ENCODE measurements around the gene FLRT1. TPM values are rescaled to one million over a fixed set of nuclear protein-coding genes. Genes with fewer than 3 reads are reported as not detected.

Gene FLRT1
- total RNA-seq, 1 donor from 2014 or later: not detected

DNA sequence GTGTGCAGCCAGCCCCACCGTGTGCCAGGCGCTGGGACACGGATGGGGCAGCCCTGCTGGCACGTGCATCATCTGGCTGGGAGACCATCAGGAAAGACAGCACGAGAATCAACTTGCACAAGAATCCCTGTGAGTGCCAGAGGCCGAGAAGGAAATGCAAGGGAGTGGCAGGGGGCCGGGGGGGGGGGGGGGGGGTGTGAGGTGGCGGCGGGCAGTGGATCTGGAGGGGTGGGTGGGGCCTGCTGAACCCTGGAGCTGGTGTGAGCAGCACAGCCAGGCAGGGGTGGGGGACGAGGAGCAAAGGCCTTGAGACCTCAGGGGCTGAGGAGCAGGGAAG lies 14.0 kb upstream of the FLRT1 start:
- intact Hi-C loops (cut with micrococcal nuclease): no loop called here

DNA sequence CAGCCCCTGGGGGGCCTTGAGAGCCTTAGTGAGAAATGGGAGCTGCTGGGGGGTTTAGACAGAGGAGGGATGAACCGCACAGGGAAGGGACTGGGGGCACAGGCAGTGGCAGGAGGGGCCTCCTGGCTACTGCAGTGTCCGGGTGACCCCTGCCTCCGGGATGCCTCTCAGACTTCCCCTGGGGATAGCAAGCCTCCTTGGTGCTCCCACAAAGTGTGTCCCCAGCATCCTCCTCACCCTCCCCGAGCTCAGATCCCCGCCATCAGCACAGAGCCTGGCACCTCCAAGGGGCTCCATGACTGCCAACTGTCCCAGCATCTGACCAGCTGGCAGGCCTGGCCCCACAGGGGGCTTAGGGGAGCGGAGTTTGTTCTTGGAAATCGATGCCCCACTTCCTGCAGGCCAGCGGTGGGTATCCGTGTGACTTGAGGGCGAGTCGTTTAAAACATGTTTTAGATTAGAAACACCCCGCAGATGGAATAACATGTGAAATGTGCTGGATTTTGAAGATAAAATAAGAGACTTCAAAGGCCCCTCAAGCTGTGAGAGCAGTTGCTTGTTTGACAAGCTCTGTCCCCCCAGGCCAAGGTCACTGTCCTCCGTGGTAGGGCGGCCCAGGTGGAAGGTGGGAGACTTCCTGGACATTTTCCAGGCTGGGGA lies 13.5 kb upstream of the FLRT1 start:
- intact Hi-C loops (cut with micrococcal nuclease): no loop called here

DNA sequence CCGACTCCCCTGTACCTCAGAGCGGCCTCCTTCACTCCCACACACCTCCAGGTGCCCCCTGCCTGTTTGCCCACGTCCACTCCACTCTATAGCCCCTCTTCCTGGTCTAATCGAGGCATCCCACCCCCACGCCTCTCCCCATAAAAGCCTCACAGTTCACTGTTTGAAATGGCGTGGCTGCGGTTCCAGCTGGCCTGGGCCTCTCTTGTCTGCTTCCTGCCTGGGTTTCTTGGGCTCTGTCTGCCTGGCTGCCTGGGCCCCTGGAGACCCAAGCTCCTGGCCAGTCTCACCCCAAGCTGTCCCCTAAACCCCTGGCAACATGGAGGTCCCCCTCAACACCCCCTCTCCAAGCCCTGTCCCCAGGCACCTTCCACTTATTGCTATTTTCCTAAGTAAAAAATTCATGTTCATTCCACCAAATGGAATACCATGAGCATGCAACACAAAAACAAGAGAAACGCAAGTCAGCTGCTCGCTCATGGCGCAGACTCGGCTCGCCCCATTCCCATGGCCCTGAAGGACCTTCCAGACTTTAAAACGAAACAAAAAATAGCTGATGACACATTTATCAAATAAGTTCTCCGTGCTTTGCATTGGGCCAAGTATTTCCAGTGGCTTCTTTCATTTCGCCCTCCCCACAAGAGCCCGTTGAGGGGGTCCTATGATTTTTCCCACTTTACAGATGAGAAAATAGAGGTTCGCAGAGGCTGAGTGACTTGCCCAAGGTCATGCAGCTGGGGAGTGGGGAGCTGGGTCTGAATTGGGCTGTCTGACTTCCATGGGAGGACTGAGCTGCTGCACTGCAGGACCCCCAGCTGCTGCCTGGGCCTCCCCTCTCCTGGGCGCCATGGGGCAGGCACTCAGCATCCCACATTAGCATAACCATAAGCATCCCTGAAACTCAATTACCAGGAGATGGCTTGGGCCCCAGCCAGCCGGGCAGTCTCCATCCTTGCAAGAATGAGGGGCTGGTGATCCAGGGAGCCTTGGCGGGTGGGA lies 11.7 kb upstream of the FLRT1 start:
- intact Hi-C loops (cut with micrococcal nuclease): no loop called here

DNA sequence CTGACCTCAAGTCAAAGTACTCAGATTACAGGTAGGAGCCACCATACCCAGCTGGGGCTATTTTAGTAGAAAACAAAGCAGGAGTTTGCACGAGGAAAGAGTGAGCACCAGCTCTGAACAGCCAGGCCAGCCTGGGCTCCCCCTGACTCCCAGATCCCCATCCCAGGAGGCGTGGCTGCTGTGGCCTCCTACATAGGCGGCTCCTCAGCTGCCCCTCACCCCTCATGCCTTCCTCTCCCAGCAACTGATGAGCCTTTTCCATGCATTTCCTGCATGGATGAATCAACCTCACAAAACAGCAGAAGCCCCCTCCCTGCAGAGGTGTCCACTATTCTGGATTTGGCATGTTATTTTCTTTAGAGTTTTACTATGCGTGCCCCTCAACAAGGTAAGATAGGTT lies 10.5 kb upstream of the FLRT1 start:
- intact Hi-C loops (cut with micrococcal nuclease): no loop called here

DNA sequence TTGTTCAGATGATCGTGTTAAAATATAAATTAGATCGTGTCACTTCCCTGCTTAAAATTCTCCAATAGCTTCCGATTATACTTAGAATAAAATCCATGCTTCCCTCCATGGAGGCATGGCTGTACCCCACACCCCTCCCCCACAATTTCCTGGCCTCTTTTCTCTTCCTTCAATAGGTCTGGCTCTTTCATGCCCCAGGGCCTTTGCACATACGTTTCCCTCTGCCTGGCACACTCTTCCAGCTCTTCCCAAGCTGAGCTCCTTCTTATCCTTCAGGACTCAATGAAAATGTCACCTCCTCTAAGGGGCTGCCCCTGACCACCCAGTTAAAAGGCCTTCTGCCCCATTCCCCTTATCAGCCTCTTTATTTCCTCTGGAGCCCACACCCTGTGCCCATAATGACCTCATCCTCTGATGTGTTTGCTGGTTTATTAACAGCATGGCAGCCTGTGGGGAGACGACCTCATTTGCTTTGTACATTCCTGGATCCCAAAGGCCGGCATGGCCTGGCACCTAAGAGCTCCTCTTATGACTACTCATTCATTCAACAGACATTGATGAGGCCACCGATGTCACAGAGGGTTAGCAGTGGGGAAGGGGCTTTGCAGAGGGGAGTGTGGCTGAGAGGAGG lies 9.0 kb upstream of the FLRT1 start:
- intact Hi-C loops (cut with micrococcal nuclease): no loop called here

DNA sequence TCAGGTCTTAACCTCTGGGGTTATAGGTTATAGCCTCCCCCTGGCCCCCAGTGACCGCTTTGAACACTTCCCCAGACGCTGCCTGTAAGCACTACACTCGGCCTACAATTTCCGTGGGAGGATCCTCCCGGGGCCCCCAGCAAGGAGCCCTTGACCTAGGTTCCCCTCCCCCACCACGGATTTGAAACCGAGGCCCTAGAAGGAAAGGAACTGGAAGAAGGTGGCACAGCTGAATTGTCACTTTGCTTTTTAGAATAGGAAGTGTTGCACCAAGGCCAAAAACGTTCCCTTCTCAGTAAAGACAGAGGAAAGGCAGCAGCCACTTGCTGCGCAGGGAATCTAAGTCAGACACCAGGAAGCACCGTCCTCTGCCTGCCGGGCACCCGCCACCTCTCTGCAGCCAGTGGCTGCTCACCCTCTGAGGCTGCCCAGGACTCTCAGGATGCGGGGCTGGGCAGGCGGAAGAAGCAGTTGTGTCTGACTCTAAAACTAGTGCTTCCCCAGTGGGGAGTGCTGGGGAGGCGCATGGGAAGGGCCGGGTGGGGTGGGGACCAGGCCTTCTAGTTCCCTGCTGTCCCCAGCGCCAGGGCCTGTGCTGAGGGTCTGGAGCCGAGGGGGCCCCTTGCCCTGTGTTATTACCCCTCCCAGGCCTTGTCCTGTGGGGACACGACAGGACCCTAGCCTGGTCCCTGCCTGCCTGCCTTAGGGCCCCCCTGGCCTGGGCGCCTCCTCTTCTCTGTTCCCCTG lies 7.9 kb upstream of the FLRT1 start:
- intact Hi-C loops (cut with micrococcal nuclease): no loop called here

DNA sequence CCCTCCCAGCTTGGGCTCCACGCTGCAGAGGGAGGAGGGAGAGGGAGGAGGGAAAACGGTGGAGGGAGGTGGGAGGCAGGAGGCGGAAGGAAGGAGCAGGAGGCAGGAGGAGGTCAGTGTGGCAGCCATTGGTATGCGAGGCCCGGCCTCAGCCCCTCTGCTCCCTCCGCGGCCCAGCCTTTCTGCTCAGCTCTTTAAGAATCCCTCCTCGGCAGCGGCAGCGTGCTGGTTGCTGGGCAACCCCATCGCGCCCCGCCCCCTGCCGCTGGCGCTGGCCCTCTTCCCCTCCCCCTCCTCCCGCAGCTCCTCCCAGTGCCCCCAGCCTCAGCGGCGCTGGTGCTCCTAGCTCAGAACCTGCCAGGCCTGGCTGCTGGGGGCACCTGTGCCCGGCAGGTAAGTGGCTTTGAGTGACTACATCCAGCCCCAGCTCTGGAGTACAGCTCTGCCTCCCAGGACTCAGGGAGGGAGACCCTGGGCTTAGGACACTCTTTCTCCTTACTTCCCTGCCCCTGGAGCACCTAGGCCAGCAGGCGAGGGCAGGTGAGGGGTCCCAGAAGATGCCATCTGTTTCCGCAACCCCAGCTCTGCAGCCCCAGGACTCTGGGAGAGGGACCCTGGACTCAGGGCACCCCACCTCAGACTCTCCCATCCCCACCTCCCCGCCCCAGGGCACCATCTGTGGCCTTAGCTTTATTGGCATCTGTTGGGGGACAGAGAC lies 7.2 kb upstream of the FLRT1 start:
- intact Hi-C loops (cut with micrococcal nuclease): no loop called here

DNA sequence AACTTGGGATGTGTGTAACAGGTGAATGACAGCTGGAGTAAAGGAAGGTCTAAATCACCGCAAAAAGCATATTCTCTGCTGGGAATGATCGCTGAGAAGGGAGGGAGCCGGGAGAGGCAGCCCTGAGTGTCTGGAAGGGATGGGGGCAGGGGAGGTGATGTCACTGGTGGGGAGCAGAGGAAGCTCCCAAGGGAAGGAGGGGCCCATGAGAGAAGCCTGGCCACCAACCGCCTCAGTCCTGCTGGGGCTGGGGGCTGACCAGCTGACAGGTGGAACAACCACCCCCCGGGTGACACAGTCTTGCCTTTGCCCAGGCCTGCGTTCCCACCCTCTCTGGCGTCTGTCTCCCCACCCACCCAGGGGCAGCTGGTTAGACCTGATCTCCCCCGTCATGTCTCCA lies 6.0 kb upstream of the FLRT1 start:
- intact Hi-C loops (cut with micrococcal nuclease): no loop called here

DNA sequence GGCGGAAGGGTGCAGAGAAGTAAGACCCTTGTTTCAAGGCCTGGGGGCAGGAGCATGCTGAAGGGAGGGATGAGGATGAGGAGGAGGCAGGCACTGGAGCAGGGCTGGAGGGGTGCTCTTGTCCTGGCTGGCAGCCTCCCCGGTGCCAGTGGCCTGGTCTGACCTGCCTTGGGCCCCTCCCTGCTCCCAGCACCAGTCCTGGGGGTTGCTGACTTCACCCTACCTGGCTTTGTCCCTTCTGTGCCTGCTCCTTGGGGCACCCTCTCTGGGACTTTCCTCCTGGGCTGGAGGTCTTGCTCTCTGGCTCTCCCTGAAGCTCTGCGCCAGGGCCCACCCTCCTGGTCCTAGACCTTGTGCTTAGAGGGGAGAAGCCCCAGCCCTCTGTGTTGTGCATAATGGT lies 4.7 kb upstream of the FLRT1 start:
- intact Hi-C loops (cut with micrococcal nuclease): no loop called here

DNA sequence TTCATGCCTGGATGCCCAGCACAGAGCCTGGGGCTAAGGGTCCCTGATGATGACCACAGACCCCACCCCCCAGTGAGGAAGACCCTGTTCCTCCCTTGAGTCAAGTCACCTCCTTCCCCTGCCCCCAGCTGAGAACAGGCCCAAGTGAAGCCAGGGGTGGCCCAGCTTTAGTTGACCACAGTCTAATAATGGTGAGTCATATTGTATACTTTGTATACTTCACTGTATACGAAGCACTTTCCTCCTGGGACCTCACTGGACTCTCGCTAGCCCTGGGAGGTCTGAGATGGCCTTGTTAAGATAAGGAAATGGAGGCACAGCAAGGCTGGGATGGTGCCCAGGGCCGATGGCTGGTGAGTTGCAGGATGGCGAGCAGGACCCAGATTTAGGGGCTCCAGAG lies 3.7 kb upstream of the FLRT1 start:
- intact Hi-C loops (cut with micrococcal nuclease): no loop called here

DNA sequence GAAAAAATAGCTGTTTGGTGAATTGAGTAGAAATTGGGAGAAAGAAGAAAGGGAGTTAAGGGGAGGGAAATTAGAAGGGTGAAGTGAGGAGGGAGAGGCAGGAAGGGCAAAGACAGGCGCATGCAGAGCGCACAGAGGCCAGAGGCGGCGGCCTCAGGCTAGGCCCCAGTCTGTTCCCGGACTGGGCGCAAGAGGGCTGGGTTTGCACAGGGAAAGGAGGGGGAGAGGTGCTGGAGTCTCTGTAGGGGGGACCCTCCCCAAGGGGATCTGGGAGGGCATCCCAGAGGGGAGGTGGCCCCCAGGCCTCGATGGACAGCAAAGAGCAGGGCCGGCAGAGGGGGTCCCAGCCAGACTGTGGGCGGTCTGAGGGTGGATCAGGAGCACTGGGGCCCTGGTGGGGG lies 1.3 kb upstream of the FLRT1 start:
- intact Hi-C loops (cut with micrococcal nuclease): no loop called here

DNA sequence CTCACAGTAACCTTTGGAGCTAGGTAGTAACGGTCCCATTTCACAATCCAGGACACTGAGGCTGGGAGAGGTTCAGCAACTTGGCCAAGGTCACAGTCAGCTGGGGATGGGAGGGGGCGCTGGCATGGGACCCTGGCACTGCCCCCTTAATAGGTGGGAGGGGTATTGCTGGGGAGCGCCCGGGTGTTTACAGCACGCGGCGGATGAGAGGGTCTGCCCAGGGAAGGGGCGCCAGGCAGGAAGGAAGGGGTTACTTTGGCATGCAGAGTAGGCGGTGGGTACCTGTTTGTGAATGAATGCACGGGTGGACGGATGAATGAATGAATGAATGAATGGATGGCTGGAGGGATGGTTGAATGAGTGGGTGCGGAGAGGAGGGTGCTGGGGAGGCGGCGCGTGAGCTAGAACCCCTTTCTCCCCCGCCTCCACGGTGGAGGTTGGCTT lies 628 bp upstream of the FLRT1 start:
- intact Hi-C loops (cut with micrococcal nuclease): no loop called here

DNA sequence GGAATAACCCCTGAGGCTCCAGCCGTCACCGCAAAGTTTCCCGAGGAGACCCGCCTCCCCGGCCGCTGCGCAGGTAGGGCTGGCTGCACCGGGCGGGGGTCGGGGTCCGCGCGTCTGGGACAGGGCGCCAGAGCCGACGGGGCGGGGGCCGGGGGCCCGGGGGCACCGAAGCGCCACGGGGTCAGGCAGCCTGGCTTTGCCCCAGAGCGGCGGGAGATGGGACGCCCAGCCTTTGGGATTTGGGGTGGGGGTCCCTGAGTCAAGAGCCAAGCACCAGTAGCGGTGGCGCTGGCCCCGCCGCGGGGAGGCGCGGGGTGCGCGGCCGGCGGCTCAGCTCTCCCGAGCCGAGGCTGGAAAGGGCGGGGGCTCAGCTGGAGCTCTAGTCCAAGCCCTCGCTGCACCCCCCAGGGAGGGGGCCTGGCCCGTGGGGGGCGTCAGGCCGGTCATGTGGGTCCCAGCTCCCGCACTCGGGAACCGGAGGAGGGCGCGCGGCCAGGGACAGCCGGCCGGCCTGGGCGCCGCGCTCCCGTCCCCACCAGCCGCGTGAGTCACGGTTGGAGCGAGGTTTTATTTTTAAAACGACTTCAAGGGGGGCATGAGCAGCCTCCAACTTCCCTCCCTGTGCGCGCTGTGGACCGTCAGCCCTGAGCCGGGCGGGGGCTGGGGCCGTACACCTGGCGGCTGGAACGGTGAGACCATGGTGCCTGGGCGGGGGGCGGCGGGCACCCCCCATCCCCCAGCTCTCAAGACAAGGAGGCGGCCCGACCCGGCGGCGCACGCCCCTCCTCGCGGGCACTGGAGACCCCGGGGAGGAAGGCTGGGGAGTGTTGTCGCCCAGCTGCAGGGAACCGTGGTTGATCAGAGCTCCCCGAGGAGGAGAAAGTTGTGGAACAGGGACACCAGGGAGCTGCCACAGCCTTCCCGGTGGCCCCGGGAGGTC lies 626 bp downstream of the FLRT1 start:
- intact Hi-C loops (cut with micrococcal nuclease): no loop called here

DNA sequence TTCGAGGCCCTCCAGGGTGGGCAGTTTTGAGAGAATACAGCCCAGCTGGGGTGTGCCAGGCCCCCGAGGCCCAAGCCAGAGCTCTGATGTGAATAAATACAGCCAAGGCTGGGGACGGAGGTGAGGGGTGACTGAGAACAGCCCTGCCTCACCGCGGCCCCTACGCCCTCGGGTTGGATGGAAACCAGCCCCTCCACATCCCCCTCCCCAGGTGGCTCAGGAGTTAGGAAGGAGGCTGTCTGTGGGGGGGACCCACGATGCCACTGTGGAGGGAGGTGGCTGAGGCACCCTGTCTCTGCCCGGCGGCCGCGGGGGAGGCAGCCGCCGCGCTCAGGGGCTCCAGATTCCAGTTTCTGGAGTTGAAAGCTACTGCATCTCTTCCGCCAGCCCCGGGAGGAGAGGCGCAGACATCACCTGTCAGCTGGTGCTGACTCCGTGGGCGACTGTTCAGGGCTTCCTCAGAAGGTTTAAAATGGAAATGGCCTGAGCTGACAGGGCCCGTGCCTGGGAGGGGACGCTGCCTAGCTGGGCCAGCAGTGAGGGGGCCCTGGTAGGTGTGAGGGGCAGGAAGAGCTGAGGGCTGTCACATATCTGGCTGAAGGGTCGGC lies 1.4 kb downstream of the FLRT1 start:
- intact Hi-C loops (cut with micrococcal nuclease): no loop called here

DNA sequence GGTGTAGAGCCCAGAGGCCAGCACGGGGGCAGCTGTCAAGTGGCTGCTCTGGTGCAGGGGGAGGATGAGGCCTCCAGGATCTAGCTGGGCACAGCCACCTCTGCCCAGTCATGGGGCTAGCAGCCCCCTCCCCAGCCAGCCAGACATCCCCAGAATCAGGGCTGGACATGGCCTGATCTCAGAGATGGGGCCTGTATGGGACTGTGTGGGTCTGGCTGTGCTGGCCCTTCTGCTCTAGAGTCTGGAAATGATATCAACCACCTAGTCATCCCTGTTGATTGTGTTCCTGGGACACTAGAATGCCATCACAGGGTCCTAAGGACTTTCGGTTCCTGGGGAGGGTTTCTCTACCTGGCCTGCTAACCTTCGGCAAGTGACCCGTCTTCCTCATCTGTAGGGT lies 2.8 kb downstream of the FLRT1 start:
- intact Hi-C loops (cut with micrococcal nuclease): no loop called here

DNA sequence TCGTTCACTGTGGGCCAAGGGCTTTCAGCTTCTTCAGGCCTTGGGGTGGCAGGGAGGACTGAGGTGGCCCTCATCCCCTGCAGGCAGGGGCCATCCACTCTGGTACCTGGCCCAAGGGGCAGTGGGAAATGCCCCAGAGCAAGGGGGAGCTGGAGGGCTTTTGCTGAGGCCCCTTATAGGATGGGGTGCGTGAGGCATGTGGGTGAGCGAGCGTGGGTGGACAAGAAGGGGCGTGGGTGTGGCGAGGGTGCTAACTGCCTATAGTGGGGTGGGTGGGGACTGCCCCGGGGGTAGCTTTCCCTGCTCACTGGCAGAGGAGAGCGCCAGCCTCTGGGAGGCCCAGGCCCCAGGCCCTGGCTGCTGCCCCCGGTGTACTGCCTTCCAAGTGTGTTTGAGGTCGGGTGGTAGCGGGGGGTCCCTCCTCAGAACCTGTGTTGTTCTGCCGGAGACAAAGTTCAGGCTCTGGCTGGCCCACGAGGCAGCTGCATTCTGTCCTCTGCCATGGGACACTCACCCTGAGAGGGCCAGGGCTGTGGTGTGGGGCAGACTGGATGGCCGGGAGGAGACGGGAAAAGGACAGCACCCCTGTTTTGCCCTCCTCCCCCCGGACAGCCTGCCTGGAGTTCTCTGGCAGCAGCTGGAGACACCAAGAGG lies 3.4 kb downstream of the FLRT1 start:
- intact Hi-C loops (cut with micrococcal nuclease): no loop called here

DNA sequence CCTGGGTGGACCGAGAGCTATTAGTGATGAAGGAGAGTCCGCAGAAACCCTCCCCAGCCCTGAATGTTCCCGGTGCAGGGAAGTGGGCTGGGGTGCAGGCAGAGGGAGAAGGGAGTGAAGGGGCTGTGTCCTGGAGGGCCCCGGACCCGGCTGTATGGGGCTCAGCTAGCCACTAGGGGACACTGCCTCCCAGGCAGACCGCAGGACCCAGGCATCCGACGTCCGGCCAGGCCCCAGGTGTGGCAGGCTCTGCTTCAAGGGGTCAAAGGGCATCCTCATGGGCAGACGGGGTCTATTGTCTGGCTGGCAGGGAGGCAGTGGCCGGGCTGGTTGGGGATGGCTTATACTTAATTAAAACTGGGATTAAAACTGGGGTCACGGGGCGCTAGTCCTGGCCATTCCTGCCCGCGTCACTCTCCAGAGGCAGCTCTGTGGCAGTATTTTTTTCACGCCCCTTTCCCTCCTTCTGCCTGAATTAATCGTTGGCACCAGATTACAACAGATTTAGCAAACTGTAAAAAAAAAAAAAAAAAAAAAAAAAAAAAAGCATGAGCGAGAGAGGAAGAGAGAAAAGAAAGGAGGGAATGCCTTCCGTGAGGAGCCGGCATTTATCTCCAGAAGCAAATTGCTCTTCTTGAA lies 5.1 kb downstream of the FLRT1 start:
- intact Hi-C loops (cut with micrococcal nuclease): no loop called here

DNA sequence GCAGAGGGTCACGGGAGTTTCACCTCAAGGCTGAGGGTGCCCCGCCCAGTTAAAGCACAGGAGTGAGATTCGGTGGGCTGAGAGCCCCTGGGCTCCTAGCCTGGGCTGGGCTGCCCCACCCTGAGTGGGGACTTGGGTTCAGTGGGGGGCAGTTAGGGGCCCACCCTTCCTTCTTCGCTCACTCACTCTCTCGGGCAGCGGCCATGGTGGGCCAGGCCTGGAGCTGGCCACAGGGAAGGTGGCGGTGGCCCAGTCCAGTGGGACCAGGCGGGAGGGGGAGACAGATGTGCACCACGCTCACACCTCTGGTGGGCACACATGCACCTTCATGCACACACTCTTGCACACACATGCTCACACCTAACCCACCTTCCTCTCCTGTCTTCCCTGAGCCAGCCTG lies 6.1 kb downstream of the FLRT1 start:
- intact Hi-C loops (cut with micrococcal nuclease): no loop called here

Measured in T-helper 2 cell treated with Interferon-gamma antibody and Interleukin-4, amounts not matched to agents 100 ng/mL and 5 ng/mL, for 36 hours (primary cell).